ENCODE results near the gene PHC2. TPM values are rescaled to one million over a fixed set of nuclear protein-coding genes. Genes with fewer than 3 reads are reported as not detected.

PHC2 gene
- total RNA-seq, 1 donor from 2014 or later, result 65.0 TPM

GRCh38 chr1:33281554-33282303 is 149.2 kb downstream of the PHC2 start:
- peaks cover 32% of the 10 kb centered on the region for H3K36me3 Mint-ChIP-seq
- H3K27ac Mint-ChIP-seq, result no peak overlapping the region
- TF ChIP-seq EZH2 (IDR thresholded peaks at IDR 0.05) (no peak), CTCF (IDR thresholded peaks at IDR 0.05) (no peak), EZH2phosphoT487 (IDR thresholded peaks at IDR 0.05) (no peak)
- H3K27me3 Mint-ChIP-seq (ENCODE audit: insufficient read depth, low read depth), result peaks cover 6% of the 10 kb centered on the region
- Histone ChIP-seq H2AFZ (replicated peaks) (no peak overlapping the region), H4K20me1 (ENCODE audit: low read depth) (no peaks in the 10 kb centered on the region), H3K9ac (no peak overlapping the region), H3K36me3 (peaks cover 8% of the 10 kb centered on the region), H3K4me1 (no peaks in the 10 kb centered on the region), H3K4me3 (no peak overlapping the region), H3K27ac (no peak overlapping the region), H3K79me2 (ENCODE audit: low read depth) (no peaks in the 10 kb centered on the region), H3K9me3 (ENCODE audit: low read depth) (no peaks in the 10 kb centered on the region), H3K4me2 (no peak overlapping the region), H3K27me3 (no peaks in the 10 kb centered on the region), H3F3A (ENCODE audit: low read depth) (no peaks in the 10 kb centered on the region)
- no peak overlapping the region for H3K4me3 Mint-ChIP-seq
- H3K9me3 Mint-ChIP-seq, result no peaks in the 10 kb centered on the region
- no peak for DNase-seq (ENCODE audit: low spot score)
- no peaks in the 10 kb centered on the region for H3K4me1 Mint-ChIP-seq

GRCh38 chr1:33280091-33280661 is 150.7 kb downstream of the PHC2 start:
- H3K9me3 ChIP-seq (ENCODE audit: low read depth), result no peaks in the 10 kb centered on the region
- TF ChIP-seq EZH2 (IDR thresholded peaks at IDR 0.05) (no peak), CTCF (IDR thresholded peaks at IDR 0.05) (no peak), EZH2phosphoT487 (IDR thresholded peaks at IDR 0.05) (no peak)
- H3F3A ChIP-seq (ENCODE audit: low read depth), result no peaks in the 10 kb centered on the region
- no peak overlapping the region for H2AFZ ChIP-seq (replicated peaks)
- H3K27ac Mint-ChIP-seq, result no peak overlapping the region
- H3K4me2 ChIP-seq, result no peak overlapping the region
- no peak overlapping the region for H3K27ac ChIP-seq
- no peak for DNase-seq (ENCODE audit: low spot score)
- no peaks in the 10 kb centered on the region for H3K27me3 ChIP-seq
- H3K4me3 ChIP-seq, result no peak overlapping the region
- no peak overlapping the region for H3K4me3 Mint-ChIP-seq
- no peaks in the 10 kb centered on the region for H3K4me1 Mint-ChIP-seq
- H3K79me2 ChIP-seq (ENCODE audit: low read depth), result no peaks in the 10 kb centered on the region
- no peak overlapping the region for H3K9ac ChIP-seq
- no peaks in the 10 kb centered on the region for H3K4me1 ChIP-seq
- H4K20me1 ChIP-seq (ENCODE audit: low read depth), result peaks cover 8% of the 10 kb centered on the region
- peaks cover 6% of the 10 kb centered on the region for H3K27me3 Mint-ChIP-seq (ENCODE audit: insufficient read depth, low read depth)
- H3K9me3 Mint-ChIP-seq, result no peaks in the 10 kb centered on the region
- H3K36me3 Mint-ChIP-seq, result peaks cover 30% of the 10 kb centered on the region
- H3K36me3 ChIP-seq, result peaks cover 8% of the 10 kb centered on the region

- H3K27me3 ChIP-seq, result no peaks in the 10 kb centered on the region
- Mint-ChIP-seq H3K36me3 (peaks cover 23% of the 10 kb centered on the region), H3K9me3 (no peaks in the 10 kb centered on the region), H3K4me1 (peaks cover 3% of the 10 kb centered on the region), H3K27me3 (ENCODE audit: insufficient read depth, low read depth) (peaks cover 4% of the 10 kb centered on the region), H3K27ac (no peak overlapping the region), H3K4me3 (no peak overlapping the region)
- H3K79me2 ChIP-seq (ENCODE audit: low read depth), result peaks cover 14% of the 10 kb centered on the region
- H3K4me3 ChIP-seq, result no peak overlapping the region
- H3K4me2 ChIP-seq, result no peak overlapping the region
- H3K9me3 ChIP-seq (ENCODE audit: low read depth), result no peaks in the 10 kb centered on the region
- DNase-seq (ENCODE audit: low spot score), result no peak
- no peak overlapping the region for H3K9ac ChIP-seq
- no peaks in the 10 kb centered on the region for H3F3A ChIP-seq (ENCODE audit: low read depth)
- H3K36me3 ChIP-seq, result peaks cover 8% of the 10 kb centered on the region
- TF ChIP-seq CTCF (IDR thresholded peaks at IDR 0.05) (no peak), EZH2phosphoT487 (IDR thresholded peaks at IDR 0.05) (no peak), EZH2 (IDR thresholded peaks at IDR 0.05) (no peak)
- H2AFZ ChIP-seq (replicated peaks), result no peak overlapping the region
- peaks cover 34% of the 10 kb centered on the region for H4K20me1 ChIP-seq (ENCODE audit: low read depth)
- H3K4me1 ChIP-seq, result no peaks in the 10 kb centered on the region
- H3K27ac ChIP-seq, result no peak overlapping the region
Observed at GRCh38 chr1:33277488-33278084, 153.3 kb downstream of the PHC2 start.
